ENCODE measurements around the gene C1orf35.
A peak's percentile ranks its signal among the peaks of the same experiment; 100 is the strongest.

Gene C1orf35

DNA sequence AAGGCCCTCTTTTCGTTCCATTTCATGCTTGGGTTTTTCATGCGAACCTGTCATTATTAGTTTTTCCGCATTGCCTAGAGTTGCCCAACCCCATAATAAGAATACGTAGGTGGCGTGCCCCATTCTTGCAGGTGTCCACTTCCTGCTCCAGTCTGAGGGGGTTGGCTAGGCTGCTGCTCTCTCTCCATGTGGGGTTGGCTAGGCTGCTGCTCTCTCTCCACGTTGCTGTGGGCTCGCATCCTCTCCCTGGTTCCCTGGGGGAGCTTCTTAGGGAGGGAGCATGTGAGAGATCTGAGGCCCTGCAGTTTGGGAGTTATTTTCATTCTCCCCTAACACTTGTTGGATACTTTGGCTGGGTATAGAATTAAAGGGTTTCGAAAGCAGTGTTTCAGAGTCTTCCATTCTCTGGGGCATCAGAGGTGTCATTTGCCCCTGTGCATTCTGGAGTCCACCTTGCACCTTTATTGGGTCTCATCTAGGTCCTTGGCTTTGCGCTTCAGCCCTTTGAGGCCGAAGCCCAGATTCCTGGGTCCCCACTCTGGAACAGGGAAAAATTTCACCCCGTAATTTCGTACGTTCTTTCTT, 8.6 kb downstream of the C1orf35 start:
- no peak for DNase-seq (ENCODE audit: low read depth)

DNA sequence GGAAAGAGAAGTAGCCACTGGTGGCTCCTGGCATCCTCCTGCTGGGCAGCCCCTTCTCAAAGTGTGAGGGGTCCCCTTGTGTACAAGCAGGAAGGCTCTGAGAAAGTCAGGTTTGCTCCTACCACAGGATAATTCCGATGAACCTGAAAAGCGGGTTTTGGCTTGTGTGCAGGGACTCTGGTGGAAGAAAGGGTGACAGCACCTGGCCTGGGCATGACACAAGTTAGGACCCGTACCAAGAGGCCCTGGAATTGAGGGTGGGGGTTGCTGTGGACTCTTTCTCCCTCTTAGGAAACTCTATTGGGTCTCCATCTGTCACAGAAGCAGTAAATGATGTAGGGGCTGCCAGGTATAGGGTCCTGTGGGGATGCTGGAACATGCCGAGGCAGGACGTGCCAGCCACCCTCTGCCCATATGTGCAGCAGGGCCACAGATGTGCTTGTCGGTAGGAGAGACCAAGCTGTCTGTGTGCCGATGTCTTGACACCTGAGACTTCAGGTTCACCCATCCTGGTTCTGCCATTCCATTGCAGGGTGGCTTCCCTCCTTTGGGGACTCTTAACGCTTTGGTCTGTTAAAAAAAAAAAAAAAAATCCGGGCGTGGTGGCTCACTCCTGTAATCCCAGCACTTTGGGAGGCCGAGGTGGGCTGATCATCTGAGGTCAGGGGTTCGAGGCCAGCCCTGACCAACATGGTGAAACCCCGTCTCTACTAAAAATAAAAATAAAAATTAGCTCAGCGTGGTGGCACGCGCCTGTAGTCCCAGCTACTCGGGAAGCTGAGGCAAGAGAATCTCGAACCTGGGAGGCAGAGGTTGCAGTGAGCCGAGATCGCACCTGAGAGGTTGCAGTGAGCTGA, 9.8 kb downstream of the C1orf35 start:
- no peak for DNase-seq (ENCODE audit: low read depth)

DNA sequence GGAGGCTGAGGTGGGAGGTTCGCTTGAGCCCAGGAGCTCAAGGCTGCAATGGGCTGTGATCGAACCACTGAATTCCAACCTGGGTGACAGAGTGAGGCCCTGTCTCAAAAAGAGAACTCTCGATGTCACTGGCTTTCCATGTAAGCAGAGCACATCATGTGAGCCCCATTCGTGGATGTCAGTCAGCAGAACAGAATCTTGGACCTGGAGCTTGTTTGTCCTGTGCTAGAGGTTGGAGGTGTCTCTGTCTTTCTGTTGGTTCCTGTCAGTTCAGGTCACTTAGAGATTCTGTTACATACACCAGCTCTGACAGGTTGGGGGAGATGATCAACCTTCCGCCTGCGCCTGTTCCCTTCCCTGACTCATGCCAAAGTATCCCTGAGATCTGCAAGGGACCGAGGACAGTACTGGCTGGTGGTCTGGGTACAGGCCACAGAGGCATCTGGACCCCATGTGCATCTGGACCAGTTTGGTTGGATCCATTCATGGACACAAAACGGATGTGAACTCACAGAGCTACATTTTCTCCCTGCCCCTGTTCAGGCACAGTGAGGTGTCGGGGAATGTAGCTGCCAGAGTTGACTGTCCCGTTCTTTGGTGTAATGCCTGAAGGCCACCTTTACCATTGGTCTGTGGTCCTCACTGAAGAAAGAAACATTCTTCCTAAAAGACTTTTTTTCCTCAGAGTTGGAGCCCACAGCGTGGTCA, 10.6 kb downstream of the C1orf35 start:
- DNase-seq (ENCODE audit: low read depth), result no peak

DNA sequence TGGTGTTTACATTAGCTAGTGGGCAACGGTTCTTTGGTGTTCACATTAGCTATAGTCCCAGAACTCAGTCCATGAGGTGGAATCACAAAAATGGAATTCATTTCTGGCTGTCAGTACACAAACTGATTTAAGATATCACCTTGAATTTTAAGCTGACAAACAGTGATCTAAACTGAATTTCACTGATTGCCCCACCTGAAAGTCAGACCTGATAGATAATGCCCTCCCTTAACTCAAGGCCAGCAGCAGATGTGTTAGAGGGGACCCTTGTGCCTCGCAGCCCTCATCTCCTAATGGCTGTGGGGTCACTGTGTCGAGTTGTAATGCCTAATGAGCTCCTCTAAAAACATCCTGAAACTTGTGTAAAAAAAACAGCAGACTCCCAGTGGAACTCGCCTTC, 12.0 kb downstream of the C1orf35 start:
- no peak for DNase-seq (ENCODE audit: low read depth)

- DNase-seq (ENCODE audit: low read depth), result no peak
Observed at GRCh38 chr1:228090613-228091081, 12.5 kb downstream of the C1orf35 start.

GRCh38 chr1:228089519-228090380, 13.4 kb downstream of the C1orf35 start:
- no peak for DNase-seq (ENCODE audit: low read depth)

GRCh38 chr1:228088586-228089498, 14.3 kb downstream of the C1orf35 start:
- no peak for DNase-seq (ENCODE audit: low read depth)

- peak; percentile 50 for DNase-seq (ENCODE audit: low read depth)
Observed at GRCh38 chr1:228087771-228088251, 15.3 kb downstream of the C1orf35 start.

- no peak for DNase-seq (ENCODE audit: low read depth)
Observed at GRCh38 chr1:228085287-228085951, 17.7 kb downstream of the C1orf35 start.

DNA sequence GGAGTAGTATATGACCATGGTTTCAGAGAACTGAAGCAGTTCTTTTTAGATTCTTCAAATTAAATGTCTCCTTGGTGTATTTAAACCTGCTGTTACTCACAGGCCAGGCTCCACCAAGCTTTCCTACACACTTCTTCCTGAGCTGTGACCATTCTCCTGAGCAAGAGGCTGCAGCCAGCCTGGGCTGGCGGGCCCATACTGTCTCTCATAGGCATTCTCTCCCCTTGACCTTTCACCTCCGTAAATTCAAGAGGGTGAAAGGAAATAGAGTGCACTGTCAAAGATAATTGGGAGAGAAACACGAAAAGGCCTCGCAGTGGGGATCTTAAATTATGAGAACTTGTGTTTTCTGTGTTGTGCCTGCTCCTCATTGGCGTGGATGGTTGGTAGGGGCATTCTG, 18.3 kb downstream of the C1orf35 start:
- no peak for DNase-seq (ENCODE audit: low read depth)

- no peak for DNase-seq (ENCODE audit: low read depth)
Observed at GRCh38 chr1:228084325-228084724, 18.8 kb downstream of the C1orf35 start.

GRCh38 chr1:228083871-228084278, 19.2 kb downstream of the C1orf35 start:
- no peak for DNase-seq (ENCODE audit: low read depth)

DNA sequence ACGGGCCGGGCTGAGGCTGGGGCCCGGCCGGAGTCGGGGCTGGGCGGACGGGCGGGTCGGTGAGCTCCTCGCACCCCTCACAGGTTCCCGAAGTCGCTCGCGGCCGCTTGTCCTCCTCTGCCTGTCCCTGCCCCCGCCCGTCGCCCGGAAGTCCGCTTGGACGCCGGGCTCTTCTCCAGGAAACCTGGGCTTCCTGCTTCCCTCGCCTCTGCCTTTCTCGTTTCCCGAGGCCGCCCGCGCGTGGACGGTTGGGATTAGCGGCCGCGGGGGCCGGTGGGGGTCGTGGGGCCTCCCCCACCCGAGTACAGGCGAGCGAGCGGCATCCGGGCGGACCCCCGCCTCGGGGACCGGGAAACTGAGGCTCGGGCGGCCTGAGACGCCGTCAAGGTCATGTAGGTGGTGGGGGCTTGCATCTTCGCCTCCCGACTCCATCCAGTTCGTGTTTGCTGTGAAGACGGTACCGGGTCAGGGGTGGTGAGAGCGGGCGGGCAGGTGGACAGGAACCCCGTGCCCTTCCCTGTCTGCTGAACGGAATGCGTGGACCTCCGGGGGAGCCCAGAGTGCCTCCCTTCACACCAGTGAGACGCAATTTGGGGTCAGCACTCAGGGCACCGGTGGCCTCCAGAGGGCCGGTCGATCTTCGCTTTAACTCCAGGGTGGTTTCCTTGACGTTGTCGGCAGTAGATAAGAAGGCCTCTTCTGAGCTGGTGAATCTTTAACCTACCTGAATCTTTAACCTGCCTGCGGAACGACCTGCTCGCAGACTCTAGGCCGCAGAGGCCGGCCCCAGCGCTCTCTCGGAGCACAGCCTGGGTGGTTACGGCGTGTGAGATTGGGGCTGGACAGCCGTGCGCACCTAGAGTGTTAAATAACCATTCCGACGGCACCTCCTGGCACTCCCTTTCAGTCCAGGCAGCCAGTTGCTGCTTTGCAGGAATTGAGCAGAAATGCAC, 19.9 kb downstream of the C1orf35 start:
- DNase-seq (ENCODE audit: low read depth), result no peak

- peak; percentile 50 for DNase-seq (ENCODE audit: low read depth)
Observed at GRCh38 chr1:228082214-228082917, 20.8 kb downstream of the C1orf35 start, which contains the start of gene ARF1. TSS of gene ARF1 (plus strand) at chr1:228082708. CDS start at chr1:228097115, 14,407 bp downstream.

- no peak for DNase-seq (ENCODE audit: low read depth)
Observed at GRCh38 chr1:228081578-228082213, 21.4 kb downstream of the C1orf35 start.

- DNase-seq (ENCODE audit: low read depth), result no peak
Observed at GRCh38 chr1:228081144-228081543, 22.0 kb downstream of the C1orf35 start.

DNA sequence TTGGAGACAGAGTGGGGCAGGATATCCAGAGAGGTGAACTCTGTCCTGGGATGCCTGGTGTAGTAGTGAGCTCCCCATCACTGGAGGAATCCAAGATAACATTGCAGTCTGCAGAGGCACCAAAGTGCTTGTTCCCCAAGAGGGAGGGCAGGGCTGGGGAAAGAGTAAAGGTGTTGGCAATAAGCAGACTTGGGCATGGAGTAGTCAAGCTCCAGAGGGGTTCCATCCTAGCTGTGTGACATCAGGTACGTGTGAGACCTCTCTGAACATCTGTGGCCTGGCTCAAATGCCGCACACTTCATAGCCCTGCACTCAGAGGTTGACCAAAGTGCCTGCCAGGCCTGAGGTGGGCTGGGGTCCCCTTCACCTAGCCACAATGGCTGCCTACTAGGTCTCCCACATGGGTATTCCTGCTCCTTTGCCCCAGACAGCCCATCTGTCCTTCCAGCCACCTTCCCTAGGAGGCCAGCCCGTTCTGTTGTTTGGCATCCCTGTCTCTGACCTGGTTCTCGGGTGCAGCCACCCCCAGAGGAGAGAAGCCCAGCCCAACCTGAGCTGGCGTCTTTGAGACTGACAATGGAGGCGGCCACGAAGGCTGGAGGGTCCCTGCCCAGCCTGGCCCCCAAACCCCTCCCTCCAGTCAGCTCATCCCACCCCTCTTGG, 23.4 kb downstream of the C1orf35 start:
- DNase-seq (ENCODE audit: low read depth), result no peak

Data from HS-27A (cell line).